Measurements from ENCODE around the gene DCTN5.
A peak's percentile ranks its signal among the peaks of the same experiment; 100 is the strongest.

The DCTN5 gene

GRCh38 chr16:23663918-23664317 is 22.7 kb downstream of the DCTN5 start:
- no peak for DNase-seq (ENCODE audit: low read depth in 2 of 2)

GRCh38 chr16:23666571-23667354 is 25.5 kb downstream of the DCTN5 start:
- DNase-seq (ENCODE audit: low read depth in 2 of 2): no peak

DNA sequence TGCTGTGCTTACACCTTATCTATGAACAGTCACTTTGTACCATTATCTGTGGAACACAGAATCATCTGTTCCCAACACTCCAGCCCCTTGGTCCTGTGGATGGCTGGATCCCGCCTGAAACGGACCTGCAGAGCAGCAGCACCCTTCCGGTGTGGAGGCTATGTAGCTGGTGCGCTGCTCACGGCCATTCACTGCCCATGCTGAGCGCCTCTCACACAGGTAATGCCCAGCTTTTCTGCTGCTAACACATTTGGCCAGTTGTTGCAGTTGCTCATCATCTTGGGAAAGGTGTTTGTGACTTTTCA is 26.0 kb downstream of the DCTN5 start:
- DNase-seq (ENCODE audit: low read depth in 2 of 2): no peak

DNA sequence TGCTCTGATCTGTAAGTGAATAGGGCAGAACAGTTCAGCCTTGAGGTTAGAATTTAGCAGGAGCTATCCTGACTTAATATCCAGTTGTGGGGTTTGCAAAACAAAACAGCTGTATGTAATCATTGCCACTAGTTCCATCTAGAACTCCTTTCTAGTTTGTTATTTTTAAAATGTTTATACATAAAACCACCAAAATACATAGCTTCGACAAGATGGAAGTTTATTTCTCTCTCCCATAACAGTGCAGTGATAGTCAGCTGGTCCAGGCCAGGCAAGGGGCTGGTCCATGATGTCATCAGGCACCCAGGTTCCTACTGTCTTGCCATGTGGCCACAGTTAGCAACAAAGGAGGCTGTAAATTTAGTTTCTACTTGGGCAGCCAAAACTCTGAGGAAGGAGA is 27.0 kb downstream of the DCTN5 start:
- DNase-seq (ENCODE audit: low read depth in 2 of 2): no peak

- DNase-seq (ENCODE audit: low read depth in 2 of 2): no peak
Measured at GRCh38 chr16:23668873-23669272, 27.6 kb downstream of the DCTN5 start.

DNA sequence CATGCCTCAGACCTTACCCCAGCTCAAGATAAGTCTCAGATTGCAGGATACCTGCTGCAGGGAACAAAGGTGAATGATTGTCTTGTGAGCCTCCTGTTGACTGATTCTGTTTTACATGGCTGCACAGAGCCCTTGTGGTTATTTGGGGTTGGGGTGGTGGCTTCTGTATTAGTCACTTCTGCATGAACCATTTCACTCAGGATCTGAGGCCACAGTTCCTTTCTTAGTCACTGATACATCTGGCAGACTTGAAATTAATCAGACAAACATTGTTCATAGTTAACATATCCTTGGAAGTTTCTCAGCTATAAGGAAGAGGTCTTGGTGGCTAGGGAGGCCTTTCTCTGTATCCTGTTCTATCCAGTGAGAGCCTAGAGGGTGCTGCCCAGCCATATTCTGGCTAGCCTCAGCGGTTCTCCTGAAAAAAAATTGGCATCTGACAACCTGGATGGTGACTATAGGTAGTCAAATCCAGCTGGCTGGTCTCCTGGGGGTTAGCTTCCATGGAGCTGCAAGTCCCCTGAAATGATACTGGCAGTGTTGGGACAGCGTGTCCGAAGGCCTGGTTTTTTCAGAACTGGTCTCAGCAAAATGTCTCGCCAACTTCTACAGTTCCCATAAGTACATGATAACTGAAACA is 29.0 kb downstream of the DCTN5 start:
- DNase-seq (ENCODE audit: low read depth in 2 of 2): peak; percentile 34 to 56

DNA sequence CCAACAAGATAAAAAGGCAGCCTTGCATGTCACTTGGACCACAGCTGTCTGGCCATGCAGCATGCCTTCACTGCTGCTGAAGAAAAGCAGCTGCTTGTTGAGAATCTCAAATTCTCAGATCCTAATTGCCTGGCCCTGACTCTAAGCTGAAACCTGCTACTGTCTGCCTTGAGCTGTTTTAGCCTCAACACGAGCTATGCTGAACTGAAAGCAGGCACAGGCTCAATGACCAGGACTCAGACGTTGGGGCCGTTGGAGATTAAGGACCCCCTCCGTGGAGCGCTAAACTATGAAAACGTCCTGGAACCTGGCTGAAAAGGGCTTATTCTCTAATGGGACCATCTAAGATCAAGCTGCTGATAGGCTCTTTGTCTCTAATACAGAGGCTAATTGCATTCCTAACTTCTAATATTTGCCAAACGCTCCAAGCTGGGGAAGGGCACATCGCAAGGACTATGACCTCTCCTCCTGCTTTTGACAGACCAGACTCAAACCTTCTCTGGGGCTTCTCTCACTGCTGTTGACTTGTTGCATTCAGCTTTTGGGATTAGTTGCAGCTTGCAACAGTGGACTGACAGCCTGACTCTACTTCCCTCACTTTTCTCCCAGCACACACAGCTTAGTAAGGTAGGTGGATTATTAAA is 32.8 kb downstream of the DCTN5 start:
- DNase-seq (ENCODE audit: low read depth in 2 of 2): no peak

- DNase-seq (ENCODE audit: low read depth in 2 of 2): no peak
Measured at GRCh38 chr16:23676924-23677480, 35.7 kb downstream of the DCTN5 start.

GRCh38 chr16:23678430-23679273 is 37.4 kb downstream of the DCTN5 start, which contains the start of gene PLK1:
Gene PLK1 (plus strand): TSS chr16:23678889. CDS start chr16:23678933, 44 bp downstream.
- peak; percentile 81 for DNase-seq (ENCODE audit: low read depth in 2 of 2)

DNA sequence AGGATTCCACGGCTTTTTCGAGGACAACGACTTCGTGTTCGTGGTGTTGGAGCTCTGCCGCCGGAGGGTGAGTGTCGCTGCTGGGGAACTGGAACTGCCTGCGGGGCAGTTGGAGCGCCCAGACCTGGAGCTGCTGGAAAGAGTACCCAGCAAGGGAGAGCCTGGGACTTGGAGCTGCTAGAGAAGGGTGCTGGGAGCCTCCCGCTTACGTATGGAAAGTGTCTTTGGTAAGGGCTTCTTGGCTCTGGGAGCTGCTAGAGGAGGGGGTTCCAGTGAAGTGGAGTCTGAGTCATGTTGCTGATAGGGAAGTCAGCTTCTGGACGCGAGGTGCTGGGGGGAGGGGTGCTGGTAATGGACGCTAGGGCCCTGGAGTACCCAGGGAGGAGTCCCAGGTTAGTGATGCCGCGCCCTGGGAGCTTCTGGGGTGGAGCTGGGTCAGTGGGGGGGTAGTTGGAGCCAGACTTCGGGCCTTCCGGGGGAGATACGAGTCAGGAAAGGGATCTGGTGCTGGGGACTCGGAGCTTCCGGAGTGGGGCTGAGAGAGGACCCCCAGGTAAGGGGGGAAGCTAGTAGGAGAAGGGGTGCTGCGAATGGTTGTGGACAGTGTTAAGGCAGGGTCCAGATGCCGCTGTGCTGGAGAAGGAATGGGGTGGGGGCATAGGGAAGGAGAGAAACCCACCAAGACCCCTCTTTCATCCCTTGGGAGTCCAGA is 38.2 kb downstream of the DCTN5 start:
- DNase-seq (ENCODE audit: low read depth in 2 of 2): peak; percentile 24 to 34

- no peak for DNase-seq (ENCODE audit: low read depth in 2 of 2)
Measured at GRCh38 chr16:23679986-23680336, 38.7 kb downstream of the DCTN5 start.

GRCh38 chr16:23682181-23682580 is 40.9 kb downstream of the DCTN5 start:
- no peak for DNase-seq (ENCODE audit: low read depth in 2 of 2)

- DNase-seq (ENCODE audit: low read depth in 2 of 2): no peak
Measured at GRCh38 chr16:23683487-23683886, 42.2 kb downstream of the DCTN5 start.

GRCh38 chr16:23687034-23687808 is 46.0 kb downstream of the DCTN5 start:
- no peak for DNase-seq (ENCODE audit: low read depth in 2 of 2)

DNA sequence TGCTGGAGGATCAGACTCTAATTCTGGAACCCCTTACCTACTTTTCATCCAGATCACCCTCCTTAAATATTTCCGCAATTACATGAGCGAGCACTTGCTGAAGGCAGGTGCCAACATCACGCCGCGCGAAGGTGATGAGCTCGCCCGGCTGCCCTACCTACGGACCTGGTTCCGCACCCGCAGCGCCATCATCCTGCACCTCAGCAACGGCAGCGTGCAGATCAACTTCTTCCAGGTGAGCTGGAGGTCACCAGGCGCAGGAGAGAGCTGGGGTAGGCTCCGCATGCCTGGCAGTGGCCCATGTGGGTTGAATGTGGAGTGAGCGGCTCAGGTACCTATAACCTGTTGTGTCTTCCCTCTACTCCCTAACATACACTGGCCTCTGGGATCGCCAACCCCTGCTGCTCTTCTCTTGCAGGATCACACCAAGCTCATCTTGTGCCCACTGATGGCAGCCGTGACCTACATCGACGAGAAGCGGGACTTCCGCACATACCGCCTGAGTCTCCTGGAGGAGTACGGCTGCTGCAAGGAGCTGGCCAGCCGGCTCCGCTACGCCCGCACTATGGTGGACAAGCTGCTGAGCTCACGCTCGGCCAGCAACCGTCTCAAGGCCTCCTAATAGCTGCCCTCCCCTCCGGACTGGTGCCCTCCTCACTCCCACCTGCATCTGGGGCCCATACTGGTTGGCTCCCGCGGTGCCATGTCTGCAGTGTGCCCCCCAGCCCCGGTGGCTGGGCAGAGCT is 48.3 kb downstream of the DCTN5 start:
- no peak for DNase-seq (ENCODE audit: low read depth in 2 of 2)

DNA sequence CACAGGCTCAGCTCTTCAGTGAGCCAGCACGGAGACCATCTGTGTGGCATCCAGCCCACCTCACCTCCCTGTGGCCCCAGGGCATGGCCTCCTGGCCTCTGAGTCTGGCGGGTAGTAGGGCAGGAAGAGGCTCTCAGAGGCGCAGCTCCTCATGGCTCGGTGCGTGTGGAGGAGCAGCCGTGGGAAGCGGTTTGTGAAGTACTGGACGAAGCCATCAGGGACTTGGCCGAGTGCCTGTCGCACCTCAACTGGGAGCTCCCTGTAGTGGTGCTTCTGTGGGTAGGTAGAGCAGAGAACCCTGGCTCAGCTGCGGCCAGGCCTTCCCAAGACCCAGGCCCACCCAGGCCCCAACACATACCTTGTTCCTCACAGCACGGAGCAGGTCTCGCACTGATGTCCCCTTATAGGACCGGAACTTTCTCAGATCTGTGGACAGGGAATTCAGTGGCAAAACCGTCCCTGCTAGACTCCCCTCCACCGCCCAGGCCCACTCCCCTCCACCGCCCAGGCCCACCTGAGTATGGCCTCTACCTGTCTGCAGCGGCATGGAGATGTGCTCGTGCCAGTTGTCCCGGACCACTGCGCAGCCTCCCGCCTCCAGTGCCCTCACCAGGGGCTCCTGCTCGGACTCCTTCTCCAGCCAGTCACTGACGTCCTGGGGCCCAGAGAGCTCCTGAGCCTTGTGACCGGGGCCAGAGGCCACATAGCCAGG is 49.7 kb downstream of the DCTN5 start:
- no peak for DNase-seq (ENCODE audit: low read depth in 2 of 2)

- no peak for DNase-seq (ENCODE audit: low read depth in 2 of 2)
Measured at GRCh38 chr16:23691483-23692189, 50.4 kb downstream of the DCTN5 start.

GRCh38 chr16:23692190-23692837 is 51.0 kb downstream of the DCTN5 start:
- no peak for DNase-seq (ENCODE audit: low read depth in 2 of 2)

Measured in stimulated activated CD4-positive, alpha-beta T cell treated with anti-CD3 and anti-CD28 coated beads, Interleukin-4, amount 100 ng/mL, for 48 hours (primary cell).